HG02588 (cell line): ENCODE measurements around the gene PITX2.

ENCODE experiments used
- ATAC-seq: cut with Tn5 transposase; IDR thresholded peaks from one replicate; pipeline ENCODE4 v1.9.1; 2021; ENCODE audit warnings: mild to moderate bottlenecking, moderate library complexity; ENCODE audit not compliant: unreplicated experiment

Gene PITX2

GRCh38 chr4:110636680-110637407 lies 14.0 kb upstream of the PITX2 start:
- no peak for ATAC-seq

- ATAC-seq = no peak
Observed at GRCh38 chr4:110636171-110636679, 13.3 kb upstream of the PITX2 start.

GRCh38 chr4:110635163-110635865 lies 12.4 kb upstream of the PITX2 start:
- no peak for ATAC-seq

- no peak for ATAC-seq
Observed at GRCh38 chr4:110634350-110635162, 11.7 kb upstream of the PITX2 start.

GRCh38 chr4:110633358-110634341 lies 10.8 kb upstream of the PITX2 start:
- ATAC-seq = no peak

- no peak for ATAC-seq
Observed at GRCh38 chr4:110632506-110633357, 9.9 kb upstream of the PITX2 start.

- ATAC-seq = peak; percentile 96
Observed at GRCh38 chr4:110631584-110632505, 9.0 kb upstream of the PITX2 start.

- no peak for ATAC-seq
Observed at GRCh38 chr4:110630688-110631402, 8.0 kb upstream of the PITX2 start.

GRCh38 chr4:110629780-110630687 lies 7.2 kb upstream of the PITX2 start:
- ATAC-seq = no peak

GRCh38 chr4:110629214-110629754 lies 6.4 kb upstream of the PITX2 start:
- ATAC-seq = no peak

GRCh38 chr4:110628663-110629213 lies 5.9 kb upstream of the PITX2 start:
- no peak for ATAC-seq

GRCh38 chr4:110627977-110628662 lies 5.2 kb upstream of the PITX2 start:
- no peak for ATAC-seq

- no peak for ATAC-seq
Observed at GRCh38 chr4:110626532-110627153, 3.8 kb upstream of the PITX2 start.

GRCh38 chr4:110625576-110626257 lies 2.8 kb upstream of the PITX2 start:
- no peak for ATAC-seq
